SK-N-MC (cell line): ENCODE measurements around the gene SUPT6H.
"Not testable (repeated sequence)": the region's sequence is repeated elsewhere in the genome, so short reads cannot be mapped to it uniquely, and the experiment has no call there.

Source experiments
- DNase-seq: peaks from one replicate; pipeline ENCODE4 v3.0.0-alpha.2; 2011; ENCODE audit warnings: low read depth, low spot score
- H3K27ac ChIP-seq: fragments of 200-600 bp; sonication (generic); 2 replicates; pipeline ENCODE4 v1.5.1; 2016; ENCODE audit warnings: mixed run types
- H3K36me3 ChIP-seq: fragments of 200-600 bp; sonication (generic); 2 replicates; pipeline ENCODE4 v1.6.1; 2017; ENCODE audit warnings: antibody characterized with exemption, low read length, mixed read lengths; ENCODE audit not compliant: insufficient read depth
- H3K4me3 ChIP-seq: fragments of 200-600 bp; sonication (generic); 2 replicates; pipeline ENCODE4 v1.5.1; 2016
- H3K9ac ChIP-seq: fragments of 200-600 bp; sonication (generic); 2 replicates; pipeline ENCODE4 v1.8.0; 2017; ENCODE audit warnings: mixed run types, mixed read lengths; ENCODE audit not compliant: insufficient read length
- H3K9me3 ChIP-seq: fragments of 200-600 bp; sonication (generic); 2 replicates; pipeline ENCODE4 v1.6.1; 2017; ENCODE audit warnings: low read depth, mild to moderate bottlenecking, antibody characterized with exemption, low read length, moderate library complexity, mixed read lengths
- EZH2 ChIP-seq: fragments of 200-600 bp; sonication (generic); IDR thresholded peaks from one replicate; pipeline ENCODE4 v1.6.1; 2017; ENCODE audit warnings: antibody characterized with exemption
- FOXP2 ChIP-seq: optimal IDR thresholded peaks from 2 replicates; pipeline ENCODE3; 2011; ENCODE audit warnings: mild to moderate bottlenecking, moderate library complexity; ENCODE audit not compliant: insufficient read depth; ENCODE audit errors: extremely low read length, control extremely low read depth
- POLR2AphosphoS5 ChIP-seq: IDR thresholded peaks from 2 replicates; pipeline ENCODE4 v1.6.1; 2012; ENCODE audit warnings: mild to moderate bottlenecking, low read depth, low read length, borderline replicate concordance

SUPT6H gene

GRCh38 chr17:28734712-28735241, 72.8 kb downstream of the SUPT6H start:
- Histone ChIP-seq H3K27ac (no peak overlapping the region), H3K9ac (no peak overlapping the region), H3K36me3 (no peaks in the 10 kb centered on the region), H3K4me3 (no peak overlapping the region), H3K9me3 (no peaks in the 10 kb centered on the region)
- TF ChIP-seq EZH2 (no peak), POLR2AphosphoS5 (no peak), FOXP2 (no peak)
- DNase-seq: no peak

GRCh38 chr17:28735242-28735722, 73.3 kb downstream of the SUPT6H start:
- no peak for DNase-seq
- Histone ChIP-seq H3K27ac (no peak overlapping the region), H3K4me3 (no peak overlapping the region), H3K9me3 (no peaks in the 10 kb centered on the region), H3K36me3 (no peaks in the 10 kb centered on the region), H3K9ac (no peak overlapping the region)
- TF ChIP-seq FOXP2: no peak
- TF ChIP-seq POLR2AphosphoS5: no peak
- no peak for TF ChIP-seq EZH2

- H3K4me3 ChIP-seq, H3K9me3 ChIP-seq, H3K9ac ChIP-seq, H3K27ac ChIP-seq, H3K36me3 ChIP-seq, DNase-seq: not testable (repeated sequence)
These were observed 74.1 kb downstream of the SUPT6H start for GRCh38 chr17:28735913-28736769.

GRCh38 chr17:28737316-28737715, 75.3 kb downstream of the SUPT6H start:
- H3K27ac ChIP-seq: no peak overlapping the region

GRCh38 chr17:28737770-28738679, 76.0 kb downstream of the SUPT6H start:
- Histone ChIP-seq H3K27ac (no peak overlapping the region), H3K4me3 (no peak overlapping the region), H3K9me3 (no peaks in the 10 kb centered on the region), H3K9ac (no peak overlapping the region), H3K36me3 (no peaks in the 10 kb centered on the region)
- DNase-seq: no peak
- TF ChIP-seq EZH2 (no peak), POLR2AphosphoS5 (no peak), FOXP2 (no peak)

More at GRCh38 chr17:28737316-28737715, 75.3 kb downstream of the SUPT6H start:
- TF ChIP-seq POLR2AphosphoS5 (no peak), EZH2 (no peak), FOXP2 (no peak)
- Histone ChIP-seq H3K4me3 (no peak overlapping the region), H3K9ac (no peak overlapping the region), H3K9me3 (no peaks in the 10 kb centered on the region), H3K36me3 (no peaks in the 10 kb centered on the region)
- no peak for DNase-seq

GRCh38 chr17:28738680-28739384, 76.8 kb downstream of the SUPT6H start:
- Histone ChIP-seq H3K27ac (no peak overlapping the region), H3K9me3 (no peaks in the 10 kb centered on the region), H3K4me3 (no peak overlapping the region), H3K9ac (no peak overlapping the region), H3K36me3 (no peaks in the 10 kb centered on the region)
- DNase-seq: no peak
- no peak for TF ChIP-seq POLR2AphosphoS5
- TF ChIP-seq EZH2: no peak
- TF ChIP-seq FOXP2: no peak

- H3K9ac ChIP-seq: no peak overlapping the region
These were observed 78.7 kb downstream of the SUPT6H start for GRCh38 chr17:28740406-28741357.

More at GRCh38 chr17:28740406-28741357, 78.7 kb downstream of the SUPT6H start:
- TF ChIP-seq EZH2 (no peak), FOXP2 (no peak), POLR2AphosphoS5 (no peak)
- H3K36me3 ChIP-seq: no peaks in the 10 kb centered on the region
- no peak overlapping the region for H3K27ac ChIP-seq
- no peak overlapping the region for H3K4me3 ChIP-seq
- DNase-seq: no peak
- no peaks in the 10 kb centered on the region for H3K9me3 ChIP-seq
